Motor neuron (in vitro differentiated cells): Measurements from ENCODE around the gene TTC39C. TPM values are rescaled to one million over a fixed set of nuclear protein-coding genes. Genes with fewer than 3 reads are reported as not detected.

Experiments
- ATAC-seq, 8 experiments: fragments of 200-7000 bp; cut with Tn5 transposase; replicated peaks in 6 of 8; 2 replicates each; pipeline ENCODE4 v1.8.0; 2021; ENCODE audit warnings: mild to moderate bottlenecking in 8 of 8, moderate library complexity in 8 of 8
- H3K27ac ChIP-seq, 2 donors: fragments of 250-450 bp; sonication (Bioruptor Pico); 2 replicates each; pipeline ENCODE4 v1.9.0; 2021; ENCODE audit warnings: antibody characterized with exemption in 2 of 2, mild to moderate bottlenecking in 2 of 2, moderate library complexity in 1 of 2
- H3K4me1 ChIP-seq, 2 donors: fragments of 250-450 bp; sonication (Bioruptor Pico); replicated peaks in 1 of 2; 2 replicates each; pipeline ENCODE4 v1.6.1; 2021; ENCODE audit warnings: antibody characterized with exemption in 2 of 2, mild to moderate bottlenecking in 2 of 2, moderate library complexity in 1 of 2
- H3K4me3 ChIP-seq, 5 donors: fragments of 250-450 bp; sonication (Bioruptor Pico); 2 replicates each; pipeline ENCODE4 v1.9.0; 2021; ENCODE audit warnings: antibody characterized with exemption in 5 of 5, mild to moderate bottlenecking in 5 of 5, moderate library complexity in 4 of 5
- WGBS, 10 experiments: fragments of 450-650 bp; shearing (Covaris generic); methylation state at CpG; one replicate each; pipeline ENCODE4 v1.0.0; 2022; 5-methylcytosine and 5-hydroxymethylcytosine counted together
- in situ Hi-C, 9 experiments: fragments of 400-800 bp; cut with MboI; loops; one replicate each; pipeline ENCODE4 v1.15.0; 2021; ENCODE audit warnings: low sequenced_read_pairs in 9 of 9, low pct_unique_long_range_greater_than_20kb in 2 of 9; ENCODE audit not compliant: unreplicated experiment in 9 of 9
- total RNA-seq, 8 experiments: library from RNA; unstranded; fragments of 300-600 nt; gene quantifications; 2 replicates each; pipeline versions ENCODE4 v1.2.3 to v1.2.4, GENCODE V29; 2022

The TTC39C gene
- total RNA-seq: 10 to 100 TPM; 15.0 to 61.6 (median 22.3) TPM

DNA sequence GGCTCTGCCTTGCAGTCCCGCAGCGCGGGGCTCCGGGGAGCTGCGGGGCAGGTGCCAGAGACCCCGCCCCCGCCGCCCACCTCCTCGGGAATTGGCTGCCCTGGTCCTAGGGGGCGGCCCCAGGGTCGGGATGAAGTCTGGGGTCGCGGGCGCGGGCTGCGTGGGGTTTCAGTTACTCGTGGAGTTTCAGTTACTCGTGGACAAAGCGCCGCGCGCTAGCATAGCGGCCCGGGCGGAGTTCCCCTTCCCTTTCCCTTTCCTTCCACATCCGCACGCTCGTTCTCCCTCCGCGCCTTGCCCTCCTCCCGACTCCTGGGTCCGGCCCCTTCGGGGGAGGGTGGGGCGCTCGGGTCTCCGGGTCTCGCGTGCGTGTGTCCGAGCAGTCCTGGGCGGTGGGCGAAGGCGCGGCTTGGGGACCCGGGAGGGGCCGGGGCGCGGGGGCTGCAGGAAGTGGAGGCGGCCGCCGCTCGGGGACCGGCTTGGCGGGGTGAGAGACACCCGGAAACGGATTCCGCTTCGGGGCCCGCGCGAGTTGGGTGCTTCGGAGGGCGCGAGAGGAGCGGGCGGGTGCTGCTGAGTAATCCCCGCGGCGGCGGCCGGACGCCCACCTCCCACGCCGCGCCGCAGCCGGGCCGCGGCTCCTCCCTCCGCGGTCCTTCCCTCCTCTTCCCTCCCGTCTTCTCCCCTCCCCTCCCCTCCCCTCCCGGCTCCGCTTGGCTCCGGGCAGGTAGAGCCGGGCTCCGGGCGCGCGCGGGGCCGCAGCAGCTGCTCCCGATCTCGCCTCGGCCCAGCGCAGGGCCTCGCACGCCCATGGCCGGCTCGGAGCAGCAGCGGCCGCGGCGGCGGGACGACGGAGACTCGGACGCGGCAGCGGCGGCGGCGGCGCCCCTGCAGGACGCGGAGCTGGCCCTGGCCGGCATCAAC is at the start of gene TTC39C:
TTC39C (plus strand) TSS at position 693 of the 924 bp plus-strand sequence; CDS start at position 811, 118 bp downstream.
- Histone ChIP-seq H3K27ac (peak within 1 kb of the TSS; percentile 75 to 78), H3K4me3 (peak within 1 kb of the TSS; percentile 75 to 91 (median 83)), H3K4me1 (peaks cover 12 to 17% of the 10 kb centered on the region in 2 donors)
- in situ Hi-C loops: no loop called here
- WGBS, 10 experiments: 0% methylated on average over 1 to 2 of the region's 118 CpGs; no CpG with 5 or more reads in 7 of the 10 experiments
- peak; percentile 71 to 78 (median 74) for ATAC-seq

DNA sequence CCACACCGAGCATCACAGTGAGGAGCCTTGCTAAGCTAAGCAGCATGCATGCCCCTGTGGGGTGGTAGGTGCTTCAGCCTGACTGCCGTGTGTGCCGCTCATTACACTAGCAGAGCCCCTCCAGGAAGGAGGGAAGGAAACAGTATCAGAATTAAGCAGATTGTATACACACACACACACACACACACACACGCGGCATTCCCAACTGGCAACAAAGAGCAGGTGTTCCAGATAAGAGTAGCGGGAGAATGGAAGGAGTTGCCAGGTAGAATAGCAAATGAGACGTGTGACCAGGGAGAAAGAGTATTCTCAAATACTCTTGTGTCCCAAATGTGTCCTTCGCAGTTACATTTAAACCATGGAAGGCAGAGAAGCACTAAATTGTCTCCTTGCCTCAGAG is 47.6 kb upstream of the TTC39C start:
- H3K27ac ChIP-seq: no peak overlapping the region
- 0 to 100% (median 73%) methylated on average over 1 to 5 of the region's 8 CpGs; no CpG with 5 or more reads in 4 of the 10 experiments for WGBS, 10 experiments
- peaks cover 8 to 10% of the 10 kb centered on the region in 2 donors for H3K4me1 ChIP-seq
- no peak for ATAC-seq
- no peak overlapping the region for H3K4me3 ChIP-seq
- in situ Hi-C loops: no loop called here

DNA sequence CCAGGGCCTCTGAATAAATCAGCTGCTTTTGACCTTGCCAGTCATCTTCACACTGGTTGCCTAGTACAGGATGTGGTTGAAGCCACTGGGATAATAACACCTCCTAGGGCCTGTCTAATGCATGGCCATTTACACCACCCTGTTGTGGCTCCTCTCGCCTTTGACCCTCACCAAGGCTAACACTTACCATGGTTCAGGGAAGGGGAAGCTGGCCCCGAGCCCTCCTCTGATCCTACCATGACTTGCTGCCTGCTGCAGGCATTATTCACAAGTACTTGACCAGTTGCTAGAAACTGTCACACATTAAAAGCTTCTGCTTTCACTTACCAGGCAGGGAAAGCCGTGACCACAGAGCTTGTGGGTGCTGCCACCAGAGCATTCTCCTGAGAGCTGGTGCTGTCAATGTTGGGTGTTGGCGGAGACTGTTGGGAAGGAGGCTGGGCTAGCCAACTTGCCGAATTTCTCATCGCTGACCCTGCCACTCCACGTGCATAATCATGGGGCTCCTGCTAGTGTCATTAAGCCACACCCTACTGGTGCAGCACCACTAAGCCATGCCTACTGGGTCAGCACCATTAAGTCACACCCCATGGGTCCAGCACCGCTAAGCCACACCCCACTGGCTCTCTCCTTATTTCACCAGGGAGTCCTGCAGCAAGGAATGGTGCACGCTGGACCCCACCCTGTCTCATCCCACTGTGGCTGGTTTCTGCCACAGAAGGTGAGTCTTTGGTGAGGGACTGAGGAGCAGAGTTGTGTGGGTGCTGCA is 47.0 kb upstream of the TTC39C start:
- peak in 3 of 8 experiments; percentile 23 to 70 (median 67) for ATAC-seq
- peaks cover 8 to 10% of the 10 kb centered on the region in 2 donors for H3K4me1 ChIP-seq
- WGBS, 10 experiments: 27 to 100% (median 81%) methylated on average over 1 to 5 of the region's 9 CpGs; no CpG with 5 or more reads in 4 of the 10 experiments
- in situ Hi-C loops: no loop called here
- H3K4me3 ChIP-seq: no peak overlapping the region
- no peak overlapping the region for H3K27ac ChIP-seq

DNA sequence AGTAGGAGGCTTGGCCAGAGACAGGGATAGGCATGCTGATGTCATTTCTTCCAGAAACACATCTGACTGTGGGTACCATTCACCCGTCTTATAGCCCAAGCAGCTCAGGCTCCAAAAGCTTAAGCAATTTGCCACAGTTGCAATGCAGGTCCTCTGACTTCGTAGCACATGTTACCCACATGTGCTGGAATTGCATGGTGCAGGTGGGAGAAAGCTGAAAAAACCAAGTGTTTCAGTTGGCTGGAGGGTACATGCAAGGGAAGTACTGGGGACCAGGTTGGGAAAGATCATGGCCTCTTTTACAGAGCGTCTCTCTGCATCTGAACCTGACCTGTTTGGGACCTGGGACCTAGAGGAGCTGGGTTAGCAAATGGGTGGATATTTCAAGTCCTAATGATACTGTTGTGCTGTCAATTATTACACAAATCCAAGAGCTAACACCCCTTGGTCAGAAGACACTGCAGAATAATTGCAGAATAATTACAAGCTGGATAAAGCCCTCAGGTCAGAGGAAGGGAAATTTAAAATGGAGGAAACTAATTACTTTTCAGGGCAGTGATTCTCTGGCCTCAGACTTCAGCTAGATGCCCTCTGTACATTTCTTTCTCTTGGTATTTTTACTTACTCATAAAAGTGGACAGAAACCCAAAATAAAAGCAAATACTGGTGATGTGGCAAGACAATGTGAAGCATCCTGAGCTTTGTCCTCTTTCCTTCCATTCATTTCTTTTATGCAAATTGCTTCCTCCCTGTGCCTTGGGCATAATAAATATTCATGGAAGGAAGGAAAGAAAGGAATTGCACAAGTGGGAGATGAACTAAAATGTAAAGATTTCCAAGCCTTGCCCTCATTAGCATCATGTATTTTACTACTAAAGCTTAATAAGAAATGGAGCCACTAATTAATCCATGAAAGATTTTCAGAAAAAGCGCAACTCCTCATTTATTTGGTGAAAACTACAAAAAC is 45.6 kb upstream of the TTC39C start:
- 18 to 100% (median 84%) methylated on average over 1 to 4 of the region's 4 CpGs; no CpG with 5 or more reads in 2 of the 10 experiments for WGBS, 10 experiments
- ATAC-seq: peak in 3 of 8 experiments; percentile 59 to 86 (median 70)
- Histone ChIP-seq H3K27ac (no peak overlapping the region), H3K4me1 (peaks cover 8 to 10% of the 10 kb centered on the region in 2 donors), H3K4me3 (no peak overlapping the region)
- in situ Hi-C loops: no loop called here

DNA sequence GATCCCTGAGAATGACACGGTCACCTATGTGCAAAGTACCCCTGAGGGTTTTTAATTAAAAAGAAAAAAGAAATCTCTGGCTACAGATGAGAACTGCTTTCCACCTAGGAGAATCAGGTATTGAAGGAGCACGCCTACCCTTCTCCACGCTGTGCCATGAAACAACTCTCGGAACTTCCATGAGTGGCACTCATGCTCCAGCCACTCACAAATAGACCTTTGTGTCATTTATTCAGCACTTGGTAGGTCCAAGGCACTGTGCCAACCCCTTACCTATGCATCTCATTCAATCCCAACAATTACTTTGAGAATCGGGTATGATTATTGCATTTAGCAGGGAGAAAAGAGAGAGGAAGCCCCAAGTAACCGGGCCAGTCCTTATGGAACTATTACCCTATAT is 44.9 kb upstream of the TTC39C start:
- in situ Hi-C loops: no loop called here
- Histone ChIP-seq H3K27ac (no peak overlapping the region), H3K4me3 (no peak overlapping the region), H3K4me1 (peaks cover 8 to 10% of the 10 kb centered on the region in 2 donors)
- ATAC-seq: no peak
- WGBS, 10 experiments: 21 to 100% (median 93%) methylated on average over 2 to 4 of the region's 6 CpGs; no CpG with 5 or more reads in 2 of the 10 experiments

DNA sequence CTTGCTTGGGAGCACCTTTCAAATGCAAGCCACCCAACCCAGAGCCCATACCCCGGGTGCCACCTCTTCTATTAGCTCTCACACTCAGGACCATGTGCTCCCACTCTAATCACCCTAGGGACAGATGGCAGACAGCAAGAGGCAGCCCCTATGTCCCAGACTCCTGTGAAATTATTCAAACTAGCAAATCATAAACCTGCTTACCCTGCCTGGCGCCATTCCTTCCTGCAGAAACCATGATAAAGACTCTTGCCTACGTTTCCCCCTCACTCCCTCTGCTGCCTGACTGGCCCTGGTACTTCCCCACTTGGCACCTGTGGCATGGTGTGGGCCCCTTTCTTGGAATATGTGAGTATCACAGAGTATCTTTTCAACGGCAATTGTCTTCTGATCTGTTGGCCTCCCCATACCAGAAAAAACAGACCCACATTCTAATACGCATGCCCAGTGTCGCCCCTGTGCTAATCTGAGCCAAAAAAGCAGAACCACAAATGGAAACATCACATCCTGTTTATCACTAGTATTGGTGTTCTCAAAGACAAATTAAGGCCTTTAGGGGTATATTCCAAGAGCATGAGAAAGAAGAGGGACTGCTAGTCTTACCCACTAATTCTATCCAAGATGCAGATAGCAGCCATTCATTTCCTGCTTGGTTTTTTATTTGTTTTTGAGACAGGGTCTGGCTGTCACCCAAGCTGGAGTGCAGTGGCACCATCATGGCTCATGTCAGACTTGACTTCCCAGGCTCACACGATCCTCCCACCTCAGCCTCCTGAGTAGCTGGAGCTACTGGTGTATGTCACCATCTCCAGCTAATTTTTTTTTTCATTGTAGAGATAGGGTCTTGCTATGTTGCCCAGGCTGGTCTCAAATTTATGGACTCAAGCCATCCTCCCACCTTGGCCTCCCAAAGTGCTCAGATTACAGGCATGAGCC is 44.1 kb upstream of the TTC39C start:
- in situ Hi-C loops: no loop called here
- ATAC-seq: no peak

DNA sequence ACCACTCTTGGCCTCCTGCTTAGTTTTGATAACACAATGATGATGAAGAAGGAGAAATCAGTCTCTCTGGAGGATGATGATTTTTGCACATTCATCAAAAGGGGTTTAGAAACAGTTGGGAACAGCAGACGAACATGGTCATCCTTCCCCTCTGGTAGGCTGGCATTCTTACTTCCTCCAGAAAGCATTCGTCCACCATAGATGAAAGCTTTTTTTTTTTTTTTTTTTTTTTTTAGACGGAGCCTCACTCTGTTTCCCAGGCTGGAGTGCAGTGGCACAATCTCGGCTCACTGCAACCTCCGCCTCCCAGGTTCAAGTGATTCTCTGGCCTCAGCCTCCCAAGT is 43.5 kb upstream of the TTC39C start:
- ATAC-seq: no peak
- 47 to 100% (median 83%) methylated on average over 1 to 2 of the region's 5 CpGs; no CpG with 5 or more reads in 6 of the 10 experiments for WGBS, 10 experiments
- Histone ChIP-seq H3K27ac (no peak overlapping the region), H3K4me1 (peaks cover 8 to 10% of the 10 kb centered on the region in 2 donors), H3K4me3 (no peak overlapping the region)
- in situ Hi-C loops: no loop called here

More for the DNA sequence above, 44.1 kb upstream of the TTC39C start:
- Histone ChIP-seq H3K4me3 (no peak overlapping the region), H3K4me1 (peaks cover 8 to 10% of the 10 kb centered on the region in 2 donors), H3K27ac (no peak overlapping the region)
- 45 to 100% (median 88%) methylated on average over 1 to 6 of the region's 7 CpGs; no CpG with 5 or more reads in 2 of the 10 experiments for WGBS, 10 experiments

DNA sequence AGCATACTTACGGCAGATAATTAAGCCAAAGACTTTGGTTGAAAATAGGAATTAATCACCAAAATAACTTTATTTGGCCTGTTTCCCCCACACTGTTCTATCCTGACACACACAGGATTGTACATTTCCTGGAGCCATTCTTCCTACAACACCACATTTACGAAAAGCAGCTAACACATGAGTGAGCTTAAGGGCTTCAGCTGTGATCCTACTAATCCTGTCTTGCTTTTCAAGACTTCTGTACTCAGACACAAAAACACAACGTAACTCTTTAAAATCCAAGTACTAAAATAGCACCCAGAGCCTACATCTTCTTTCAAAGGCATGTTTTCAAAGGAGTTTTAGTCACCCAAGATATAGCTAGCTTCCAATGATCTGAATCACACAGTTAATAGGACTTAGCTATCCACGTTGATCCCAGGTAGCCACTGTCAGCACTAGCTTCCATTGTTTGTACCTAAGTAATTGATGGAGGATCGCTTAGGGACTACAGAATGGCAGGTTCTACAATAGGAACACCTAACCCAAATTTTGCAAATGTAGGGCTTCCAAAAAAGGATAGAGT is 42.8 kb upstream of the TTC39C start:
- H3K27ac ChIP-seq: no peak overlapping the region
- in situ Hi-C loops: no loop called here
- no peak for ATAC-seq
- H3K4me1 ChIP-seq: peaks cover 8 to 10% of the 10 kb centered on the region in 2 donors
- 55 to 100% (median 87%) methylated on average over 2 to 4 of the region's 5 CpGs; no CpG with 5 or more reads in 2 of the 10 experiments for WGBS, 10 experiments
- no peak overlapping the region for H3K4me3 ChIP-seq

DNA sequence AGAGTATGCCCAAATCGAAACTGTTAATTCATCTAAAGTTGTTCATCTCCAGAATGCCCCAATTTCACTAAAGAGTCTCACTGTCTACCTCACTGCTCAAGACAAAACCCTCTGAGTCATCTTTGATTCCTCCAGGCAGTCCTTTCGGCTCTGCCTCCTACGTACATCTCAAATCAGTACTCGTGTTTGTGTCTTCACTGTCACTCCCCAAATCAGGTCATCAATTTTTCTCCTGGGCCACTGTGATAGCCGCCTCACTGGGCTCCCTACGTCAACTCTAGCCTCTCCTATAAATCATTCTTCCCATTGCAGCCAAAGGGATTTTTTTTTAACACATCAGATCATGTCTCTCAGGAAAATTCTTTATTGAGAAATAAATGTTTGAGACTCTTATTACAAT is 42.1 kb upstream of the TTC39C start:
- WGBS, 10 experiments: 35 to 72% (median 65%) methylated on average over 1 to 6 of the region's 6 CpGs; no CpG with 5 or more reads in 1 of the 10 experiments
- peak in 4 of 8 experiments; percentile 58 to 82 (median 72) for ATAC-seq

DNA sequence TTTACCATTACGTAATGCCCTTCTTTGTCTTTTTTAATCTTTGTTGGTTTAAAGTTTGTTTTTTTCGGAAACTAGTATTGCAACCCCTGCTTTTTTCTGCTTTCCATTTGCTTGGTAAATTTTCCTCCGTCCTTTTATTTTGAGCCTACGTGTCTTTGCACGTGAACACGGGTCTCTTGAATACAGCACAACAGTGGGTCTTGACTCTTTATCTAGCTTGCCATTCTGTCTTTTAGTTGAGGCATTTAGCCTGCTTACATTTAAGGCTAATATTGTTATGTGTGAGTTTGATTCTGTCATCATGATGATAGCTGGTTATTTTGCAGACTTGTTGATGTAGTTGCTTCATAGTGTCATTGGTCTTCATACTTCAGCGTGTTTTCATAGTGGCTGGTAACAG is 37.5 kb upstream of the TTC39C start:
- no peak for ATAC-seq
- Histone ChIP-seq H3K27ac (no peak overlapping the region), H3K4me1 (peaks cover 10% of the 10 kb centered on the region in 2 donors), H3K4me3 (no peak overlapping the region)
- WGBS, 10 experiments: 70 to 100% (median 92%) methylated on average over 4 to 7 of the region's 7 CpGs; no CpG with 5 or more reads in 1 of the 10 experiments
- in situ Hi-C loops: no loop called here

More for the DNA sequence above, 42.1 kb upstream of the TTC39C start:
- in situ Hi-C loops: no loop called here
- H3K27ac ChIP-seq: no peak overlapping the region
- H3K4me3 ChIP-seq: no peak overlapping the region
- peaks cover 8 to 10% of the 10 kb centered on the region in 2 donors for H3K4me1 ChIP-seq
